SH-SY5Y (cell line): ENCODE data around the gene KDM7A.

Experiments
- GATA2 ChIP-seq: IDR thresholded peaks from 2 replicates; pipeline ENCODE4 v1.6.1; 2011; ENCODE audit warnings: mild to moderate bottlenecking, low read depth, low read length
- GATA3 ChIP-seq: IDR thresholded peaks from 2 replicates; pipeline ENCODE4 v1.6.1; 2011; ENCODE audit warnings: low read depth, mild to moderate bottlenecking, low read length, moderate library complexity

DNA sequence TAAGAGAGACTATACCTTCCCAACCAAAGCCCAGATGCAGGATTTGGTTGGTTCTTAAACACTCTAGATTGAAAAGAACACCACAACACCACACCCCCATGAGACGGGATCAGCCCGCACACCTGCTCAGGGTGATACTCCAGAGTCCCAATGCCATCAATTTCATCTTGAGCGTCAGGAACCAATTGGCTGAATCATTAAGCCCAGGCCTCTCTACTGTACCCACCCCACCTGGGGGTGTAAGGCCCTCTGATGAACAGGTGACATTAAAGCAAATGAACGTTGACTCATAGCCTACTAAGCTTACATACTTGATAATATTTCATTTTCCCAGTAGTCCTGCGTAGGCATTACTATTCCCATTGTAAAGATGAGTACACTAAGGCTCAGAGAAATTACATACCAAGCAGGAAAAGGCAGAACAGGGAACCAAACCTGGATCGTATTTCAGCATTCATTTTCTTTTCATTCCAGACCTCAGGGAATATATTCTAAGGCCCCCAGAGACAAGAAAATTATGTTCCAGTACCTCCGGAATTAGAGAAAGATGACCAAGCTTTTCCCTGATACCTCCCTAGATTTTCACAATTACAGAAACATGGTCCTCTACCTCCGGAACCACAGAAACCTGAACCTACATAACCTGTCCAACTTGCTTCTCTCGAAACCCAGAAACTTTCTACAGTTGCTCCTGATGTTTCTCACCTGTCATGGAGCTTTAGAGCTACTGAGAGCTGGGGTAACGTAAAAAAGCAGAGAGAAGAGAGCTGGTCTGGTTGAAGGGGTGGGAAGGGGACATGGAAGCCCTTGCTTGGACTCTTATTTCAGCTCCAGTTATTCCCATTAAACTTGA, 43.1 kb upstream of the KDM7A start:
- TF ChIP-seq GATA2 (no peak), GATA3 (no peak)
